Upper lobe of left lung (tissue), 4 donors: ENCODE measurements around the gene SASH3.

Source experiments
- POLR2A ChIP-seq, 4 donors: fragments of 450-650 bp; IDR thresholded peaks; one replicate each; pipeline ENCODE4 v1.5.1; 2016 to 2017; ENCODE audit warnings: antibody characterized with exemption in 4 of 4, mild to moderate bottlenecking in 2 of 4
- POLR2AphosphoS5 ChIP-seq, 2 donors: sonication (generic); formaldehyde crosslinking; IDR thresholded peaks; one replicate each; pipeline ENCODE4 v1.5.1; 2017; ENCODE audit warnings: antibody characterized with exemption in 2 of 2
- TF ChIP-seq, protein P1 (sequence below), 6 experiments: fragments of 450-650 bp in 4 of 6; fragments of 200-600 bp in 2 of 6; sonication (generic) in 2 of 6; IDR thresholded peaks; one replicate each; pipeline ENCODE4 v1.5.1; 2016 to 2019; ENCODE audit warnings: antibody characterized with exemption in 6 of 6

DNA sequence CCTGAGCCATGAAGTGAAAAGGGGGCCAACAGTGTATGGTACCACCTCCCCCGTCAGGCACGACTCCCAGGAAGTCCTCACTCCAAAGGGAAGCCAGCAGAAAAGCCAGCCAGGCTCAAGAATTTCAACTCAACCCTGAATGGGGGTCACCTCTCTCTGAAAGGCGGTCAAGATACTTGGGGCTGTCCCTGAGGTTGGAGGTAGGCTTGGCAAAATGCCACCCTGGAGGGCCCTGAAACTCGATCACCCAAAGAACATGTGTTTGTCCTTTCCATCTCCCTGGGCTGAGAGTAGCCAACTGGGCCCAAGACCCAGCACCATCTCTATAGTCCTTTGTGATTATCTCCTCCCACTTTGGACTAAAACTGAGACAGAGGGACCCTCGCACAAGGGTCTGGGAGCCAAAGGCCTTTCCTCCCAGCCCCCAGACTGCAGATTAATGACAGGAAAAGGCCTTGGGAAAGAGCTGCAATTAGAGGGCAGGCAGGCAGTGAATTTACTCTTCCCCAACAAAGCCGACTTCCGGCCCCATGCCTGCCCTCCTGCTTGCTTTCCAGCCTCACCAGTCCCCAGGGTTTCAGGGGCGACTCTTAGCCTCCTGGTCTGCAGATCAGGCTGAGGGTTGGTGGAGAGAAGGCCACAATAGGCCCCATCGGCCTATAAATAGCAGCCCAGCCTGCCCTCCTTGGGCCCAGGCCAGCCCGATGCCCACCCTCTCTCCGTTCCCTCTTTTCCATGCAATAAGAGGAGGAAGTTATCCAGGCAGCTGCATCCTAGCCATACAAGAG, 5.6 kb downstream of the SASH3 start:
- TF ChIP-seq, protein P1, sequence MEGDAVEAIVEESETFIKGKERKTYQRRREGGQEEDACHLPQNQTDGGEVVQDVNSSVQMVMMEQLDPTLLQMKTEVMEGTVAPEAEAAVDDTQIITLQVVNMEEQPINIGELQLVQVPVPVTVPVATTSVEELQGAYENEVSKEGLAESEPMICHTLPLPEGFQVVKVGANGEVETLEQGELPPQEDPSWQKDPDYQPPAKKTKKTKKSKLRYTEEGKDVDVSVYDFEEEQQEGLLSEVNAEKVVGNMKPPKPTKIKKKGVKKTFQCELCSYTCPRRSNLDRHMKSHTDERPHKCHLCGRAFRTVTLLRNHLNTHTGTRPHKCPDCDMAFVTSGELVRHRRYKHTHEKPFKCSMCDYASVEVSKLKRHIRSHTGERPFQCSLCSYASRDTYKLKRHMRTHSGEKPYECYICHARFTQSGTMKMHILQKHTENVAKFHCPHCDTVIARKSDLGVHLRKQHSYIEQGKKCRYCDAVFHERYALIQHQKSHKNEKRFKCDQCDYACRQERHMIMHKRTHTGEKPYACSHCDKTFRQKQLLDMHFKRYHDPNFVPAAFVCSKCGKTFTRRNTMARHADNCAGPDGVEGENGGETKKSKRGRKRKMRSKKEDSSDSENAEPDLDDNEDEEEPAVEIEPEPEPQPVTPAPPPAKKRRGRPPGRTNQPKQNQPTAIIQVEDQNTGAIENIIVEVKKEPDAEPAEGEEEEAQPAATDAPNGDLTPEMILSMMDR (IDR thresholded peaks at IDR 0.05): no peak
- TF ChIP-seq POLR2AphosphoS5 (IDR thresholded peaks at IDR 0.05): no peak
- no peak for TF ChIP-seq POLR2A (IDR thresholded peaks at IDR 0.05)
